Measurements from ENCODE around the gene GALNT13.

The GALNT13 gene

DNA sequence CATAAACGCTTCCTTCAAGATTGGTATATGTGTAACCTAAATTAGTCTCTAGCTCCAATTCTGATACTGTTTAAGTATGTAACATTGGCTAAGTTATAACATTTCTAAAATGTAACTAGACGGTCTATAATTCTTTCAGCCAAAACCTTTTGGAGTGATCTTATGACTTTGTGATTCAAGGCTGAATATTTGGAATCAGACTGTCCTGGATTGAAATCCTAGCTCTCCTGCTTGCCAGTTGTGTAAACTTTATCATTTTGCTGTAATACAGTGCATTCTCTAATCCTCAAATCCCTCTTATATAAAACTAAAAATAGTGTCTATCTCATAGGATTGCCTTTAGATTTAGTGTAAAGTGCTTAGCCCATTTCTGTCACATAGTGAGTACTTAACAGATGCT, 489.6 kb downstream of the GALNT13 start:
- no peak for TF ChIP-seq FOXP2 (optimal IDR thresholded peaks at IDR 0.05; ENCODE audit: borderline replicate concordance, extremely low read depth, extremely low read length, insufficient read depth)
- no peak for TF ChIP-seq SIN3A (IDR thresholded peaks at IDR 0.05; ENCODE audit: borderline replicate concordance, insufficient read depth, low read length)
- TF ChIP-seq, protein P1, sequence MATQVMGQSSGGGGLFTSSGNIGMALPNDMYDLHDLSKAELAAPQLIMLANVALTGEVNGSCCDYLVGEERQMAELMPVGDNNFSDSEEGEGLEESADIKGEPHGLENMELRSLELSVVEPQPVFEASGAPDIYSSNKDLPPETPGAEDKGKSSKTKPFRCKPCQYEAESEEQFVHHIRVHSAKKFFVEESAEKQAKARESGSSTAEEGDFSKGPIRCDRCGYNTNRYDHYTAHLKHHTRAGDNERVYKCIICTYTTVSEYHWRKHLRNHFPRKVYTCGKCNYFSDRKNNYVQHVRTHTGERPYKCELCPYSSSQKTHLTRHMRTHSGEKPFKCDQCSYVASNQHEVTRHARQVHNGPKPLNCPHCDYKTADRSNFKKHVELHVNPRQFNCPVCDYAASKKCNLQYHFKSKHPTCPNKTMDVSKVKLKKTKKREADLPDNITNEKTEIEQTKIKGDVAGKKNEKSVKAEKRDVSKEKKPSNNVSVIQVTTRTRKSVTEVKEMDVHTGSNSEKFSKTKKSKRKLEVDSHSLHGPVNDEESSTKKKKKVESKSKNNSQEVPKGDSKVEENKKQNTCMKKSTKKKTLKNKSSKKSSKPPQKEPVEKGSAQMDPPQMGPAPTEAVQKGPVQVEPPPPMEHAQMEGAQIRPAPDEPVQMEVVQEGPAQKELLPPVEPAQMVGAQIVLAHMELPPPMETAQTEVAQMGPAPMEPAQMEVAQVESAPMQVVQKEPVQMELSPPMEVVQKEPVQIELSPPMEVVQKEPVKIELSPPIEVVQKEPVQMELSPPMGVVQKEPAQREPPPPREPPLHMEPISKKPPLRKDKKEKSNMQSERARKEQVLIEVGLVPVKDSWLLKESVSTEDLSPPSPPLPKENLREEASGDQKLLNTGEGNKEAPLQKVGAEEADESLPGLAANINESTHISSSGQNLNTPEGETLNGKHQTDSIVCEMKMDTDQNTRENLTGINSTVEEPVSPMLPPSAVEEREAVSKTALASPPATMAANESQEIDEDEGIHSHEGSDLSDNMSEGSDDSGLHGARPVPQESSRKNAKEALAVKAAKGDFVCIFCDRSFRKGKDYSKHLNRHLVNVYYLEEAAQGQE (IDR thresholded peaks at IDR 0.05; ENCODE audit: insufficient read depth in 1 of 2, low read depth in 2 of 2, low read length in 2 of 2), result no peak
- TF ChIP-seq POLR2AphosphoS5 (IDR thresholded peaks at IDR 0.05; ENCODE audit: low read depth, low read length), result no peak
- no peak for TF ChIP-seq TAF1 (IDR thresholded peaks at IDR 0.05; ENCODE audit: borderline replicate concordance, insufficient read depth, low read length)

DNA sequence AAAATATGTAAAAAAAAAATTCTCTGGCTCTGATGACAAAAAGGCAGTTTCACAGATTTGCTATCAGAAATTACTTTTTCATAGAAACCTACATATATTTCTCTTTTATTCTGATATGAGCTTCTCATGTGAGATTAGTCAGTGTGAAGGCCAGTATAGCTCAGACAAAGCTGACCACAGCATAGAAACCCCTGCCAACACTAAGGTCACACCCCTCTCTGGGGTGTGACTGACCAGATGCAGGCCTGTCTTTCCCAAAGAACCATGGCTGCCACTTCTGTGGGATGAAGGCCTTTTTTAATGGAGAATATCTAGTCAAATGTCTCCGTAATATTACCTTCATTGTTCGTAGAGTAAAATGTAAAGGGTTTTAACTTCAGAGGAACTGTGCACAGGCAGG, 496.4 kb downstream of the GALNT13 start:
- no peak for TF ChIP-seq SIN3A (IDR thresholded peaks at IDR 0.05; ENCODE audit: borderline replicate concordance, insufficient read depth, low read length)
- no peak for TF ChIP-seq POLR2AphosphoS5 (IDR thresholded peaks at IDR 0.05; ENCODE audit: low read depth, low read length)
- no peak for TF ChIP-seq TAF1 (IDR thresholded peaks at IDR 0.05; ENCODE audit: borderline replicate concordance, insufficient read depth, low read length)
- TF ChIP-seq FOXP2 (optimal IDR thresholded peaks at IDR 0.05; ENCODE audit: borderline replicate concordance, extremely low read depth, extremely low read length, insufficient read depth), result no peak
- TF ChIP-seq, protein P1 (IDR thresholded peaks at IDR 0.05; ENCODE audit: insufficient read depth in 1 of 2, low read depth in 2 of 2, low read length in 2 of 2), result no peak

DNA sequence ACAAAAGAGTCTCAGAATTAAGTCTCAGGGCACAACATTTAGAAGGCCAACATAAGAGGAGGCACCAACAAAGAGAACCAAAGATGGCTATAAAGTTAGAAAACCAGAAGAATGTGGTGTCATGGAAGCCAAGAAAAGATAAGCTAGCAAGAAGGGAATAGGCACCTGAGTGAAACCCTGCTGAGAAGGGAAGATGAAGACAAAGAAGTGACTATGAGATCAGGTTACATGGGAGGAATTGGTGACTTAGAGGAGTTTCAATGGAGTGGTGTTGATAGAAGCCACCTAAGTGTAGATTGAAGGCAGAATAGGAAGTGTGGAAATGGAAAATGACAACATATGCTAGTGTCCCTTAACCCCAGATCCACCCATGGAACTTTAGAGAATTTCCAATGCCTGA, 499.2 kb downstream of the GALNT13 start:
- TF ChIP-seq FOXP2 (optimal IDR thresholded peaks at IDR 0.05; ENCODE audit: borderline replicate concordance, extremely low read depth, extremely low read length, insufficient read depth) (no peak), TAF1 (IDR thresholded peaks at IDR 0.05; ENCODE audit: borderline replicate concordance, insufficient read depth, low read length) (no peak), POLR2AphosphoS5 (IDR thresholded peaks at IDR 0.05; ENCODE audit: low read depth, low read length) (no peak), SIN3A (IDR thresholded peaks at IDR 0.05; ENCODE audit: borderline replicate concordance, insufficient read depth, low read length) (no peak)
- TF ChIP-seq, protein P1 (IDR thresholded peaks at IDR 0.05; ENCODE audit: insufficient read depth in 1 of 2, low read depth in 2 of 2, low read length in 2 of 2), result no peak

DNA sequence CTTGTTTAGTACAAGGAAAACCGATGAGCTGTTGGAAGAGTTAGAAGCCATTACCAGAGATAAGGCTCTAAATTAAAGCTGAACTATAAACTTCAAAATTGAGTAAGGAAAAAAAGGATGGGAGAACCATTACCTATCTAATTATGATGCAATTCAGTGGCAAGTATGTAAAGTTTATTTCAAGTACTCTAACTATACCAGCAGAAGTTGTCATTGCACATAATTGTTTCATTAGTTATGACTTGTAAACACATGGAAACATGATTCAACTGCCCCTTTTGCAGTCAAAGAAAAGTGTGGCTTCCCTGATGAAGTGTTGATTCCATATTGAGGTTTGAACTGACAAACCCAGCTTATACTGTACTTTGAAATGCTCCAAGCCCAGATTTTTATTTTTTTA, 502.7 kb downstream of the GALNT13 start:
- no peak for TF ChIP-seq TAF1 (IDR thresholded peaks at IDR 0.05; ENCODE audit: borderline replicate concordance, insufficient read depth, low read length)
- TF ChIP-seq SIN3A (IDR thresholded peaks at IDR 0.05; ENCODE audit: borderline replicate concordance, insufficient read depth, low read length), result no peak
- TF ChIP-seq, protein P1 (IDR thresholded peaks at IDR 0.05; ENCODE audit: insufficient read depth in 1 of 2, low read depth in 2 of 2, low read length in 2 of 2), result no peak
- no peak for TF ChIP-seq FOXP2 (optimal IDR thresholded peaks at IDR 0.05; ENCODE audit: borderline replicate concordance, extremely low read depth, extremely low read length, insufficient read depth)
- TF ChIP-seq POLR2AphosphoS5 (IDR thresholded peaks at IDR 0.05; ENCODE audit: low read depth, low read length), result no peak

DNA sequence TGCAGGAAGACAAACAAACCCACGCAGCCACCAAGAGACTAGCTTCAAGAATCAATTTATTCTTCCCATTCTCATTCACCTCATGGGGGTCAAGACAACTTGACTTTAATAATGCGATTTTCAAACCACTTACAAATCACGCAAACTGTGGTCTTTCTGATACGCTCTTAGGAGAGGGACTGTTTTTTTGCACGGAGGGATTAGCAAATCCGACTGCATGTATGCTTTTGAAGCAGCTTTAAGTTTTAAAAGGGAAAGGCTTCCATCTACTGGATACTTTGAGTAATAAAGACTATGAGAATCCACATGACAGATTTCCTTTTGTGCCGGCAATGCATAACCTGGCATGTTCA, 503.8 kb downstream of the GALNT13 start:
- TF ChIP-seq FOXP2 (optimal IDR thresholded peaks at IDR 0.05; ENCODE audit: borderline replicate concordance, extremely low read depth, extremely low read length, insufficient read depth), result no peak
- TF ChIP-seq POLR2AphosphoS5 (IDR thresholded peaks at IDR 0.05; ENCODE audit: low read depth, low read length), result no peak
- TF ChIP-seq, protein P1 (IDR thresholded peaks at IDR 0.05; ENCODE audit: insufficient read depth in 1 of 2, low read depth in 2 of 2, low read length in 2 of 2), result no peak
- TF ChIP-seq TAF1 (IDR thresholded peaks at IDR 0.05; ENCODE audit: borderline replicate concordance, insufficient read depth, low read length), result no peak
- no peak for TF ChIP-seq SIN3A (IDR thresholded peaks at IDR 0.05; ENCODE audit: borderline replicate concordance, insufficient read depth, low read length)

Measured in PFSK-1 (cell line).